ENCODE data around the gene C1orf74.

DNA sequence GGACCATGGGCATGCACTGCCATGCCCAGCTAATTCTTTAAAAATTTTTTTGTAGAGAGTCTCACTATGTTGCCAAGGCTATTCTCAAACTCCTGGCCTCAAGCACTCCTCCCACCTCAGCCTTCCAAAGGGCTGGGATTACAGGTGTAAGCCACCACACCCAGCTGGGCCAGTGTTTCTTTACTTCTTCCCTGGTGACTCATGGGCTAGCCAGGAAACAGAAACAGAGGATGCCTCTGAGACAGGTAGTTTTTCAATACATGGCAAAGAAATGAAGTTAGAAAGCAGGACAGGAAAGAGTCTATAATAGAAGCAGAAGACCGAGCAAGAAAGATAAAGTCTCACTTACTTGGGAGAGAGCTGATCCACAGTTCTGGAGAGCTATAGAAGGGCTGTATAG lies 7.6 kb upstream of the C1orf74 start:
- TF ChIP-seq, protein P1, sequence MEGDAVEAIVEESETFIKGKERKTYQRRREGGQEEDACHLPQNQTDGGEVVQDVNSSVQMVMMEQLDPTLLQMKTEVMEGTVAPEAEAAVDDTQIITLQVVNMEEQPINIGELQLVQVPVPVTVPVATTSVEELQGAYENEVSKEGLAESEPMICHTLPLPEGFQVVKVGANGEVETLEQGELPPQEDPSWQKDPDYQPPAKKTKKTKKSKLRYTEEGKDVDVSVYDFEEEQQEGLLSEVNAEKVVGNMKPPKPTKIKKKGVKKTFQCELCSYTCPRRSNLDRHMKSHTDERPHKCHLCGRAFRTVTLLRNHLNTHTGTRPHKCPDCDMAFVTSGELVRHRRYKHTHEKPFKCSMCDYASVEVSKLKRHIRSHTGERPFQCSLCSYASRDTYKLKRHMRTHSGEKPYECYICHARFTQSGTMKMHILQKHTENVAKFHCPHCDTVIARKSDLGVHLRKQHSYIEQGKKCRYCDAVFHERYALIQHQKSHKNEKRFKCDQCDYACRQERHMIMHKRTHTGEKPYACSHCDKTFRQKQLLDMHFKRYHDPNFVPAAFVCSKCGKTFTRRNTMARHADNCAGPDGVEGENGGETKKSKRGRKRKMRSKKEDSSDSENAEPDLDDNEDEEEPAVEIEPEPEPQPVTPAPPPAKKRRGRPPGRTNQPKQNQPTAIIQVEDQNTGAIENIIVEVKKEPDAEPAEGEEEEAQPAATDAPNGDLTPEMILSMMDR (IDR thresholded peaks at IDR 0.05 in 8 of 11, conservative IDR thresholded peaks at IDR 0.05 in 3 of 11), result no peak
- TF ChIP-seq POLR2A (IDR thresholded peaks at IDR 0.05), result no peak
